Neural cell (in vitro differentiated cells): ENCODE results near the gene PID1. TPM values are rescaled to one million over a fixed set of nuclear protein-coding genes. Genes with fewer than 3 reads are reported as not detected.

Experiments
- H2AFZ ChIP-seq: fragments of 200-600, 300-800 bp; sonication (generic), shearing (Covaris generic); 2 replicates; pipeline ENCODE4 v1.6.0; 2014; ENCODE audit warnings: low read depth, mild to moderate bottlenecking, antibody characterized with exemption, low read length, moderate library complexity
- H3F3A ChIP-seq: fragments of 200-600 bp; shearing (Covaris generic); 2 replicates; pipeline ENCODE4 v1.6.1; 2016; ENCODE audit warnings: mild to moderate bottlenecking, moderate library complexity, mixed read lengths, antibody characterized with exemption, low read length; ENCODE audit not compliant: insufficient read depth, poor library complexity, severe bottlenecking
- H3K27ac ChIP-seq: fragments of 200-600, 300-800 bp; sonication (generic), shearing (Covaris generic); 2 replicates; pipeline ENCODE4 v1.5.1; 2014; ENCODE audit warnings: mild to moderate bottlenecking, low read length, moderate library complexity
- H3K27me3 ChIP-seq: fragments of 300-800, 200-600 bp; sonication (generic), shearing (Covaris generic); 2 replicates; pipeline ENCODE4 v1.6.0; 2014; ENCODE audit warnings: mild to moderate bottlenecking, low read depth, low read length, moderate library complexity; ENCODE audit not compliant: insufficient read depth
- H3K36me3 ChIP-seq: fragments of 300-800, 200-600 bp; sonication (generic), shearing (Covaris generic); 2 replicates; pipeline ENCODE4 v1.5.1; 2014; ENCODE audit warnings: mild to moderate bottlenecking, antibody characterized with exemption, low read length, moderate library complexity; ENCODE audit not compliant: insufficient read depth
- H3K4me2 ChIP-seq: fragments of 300-800, 200-600 bp; sonication (generic), shearing (Covaris generic); 2 replicates; pipeline ENCODE4 v1.6.0; 2014; ENCODE audit warnings: mild to moderate bottlenecking, low read length
- H3K4me3 ChIP-seq: fragments of 300-800, 200-600 bp; sonication (generic), shearing (Covaris generic); 2 replicates; pipeline ENCODE4 v1.5.1; 2014; ENCODE audit warnings: mild to moderate bottlenecking, low read length, moderate library complexity
- H3K79me2 ChIP-seq: fragments of 200-600 bp; shearing (Covaris generic); replicated peaks from 2 replicates; pipeline ENCODE4 v1.6.0; 2014; ENCODE audit warnings: mild to moderate bottlenecking, low read length, moderate library complexity; ENCODE audit not compliant: insufficient read depth
- H3K9ac ChIP-seq: fragments of 300-800, 200-600 bp; sonication (generic), shearing (Covaris generic); 2 replicates; pipeline ENCODE4 v1.6.1; 2016; ENCODE audit warnings: mild to moderate bottlenecking, low read length, mixed read lengths
- H3K9me2 ChIP-seq: fragments of 200-600 bp; shearing (Covaris generic); 2 replicates; pipeline ENCODE4 v1.6.1; 2016; ENCODE audit warnings: mild to moderate bottlenecking, low read length, mixed read lengths; ENCODE audit not compliant: insufficient read depth
- H3K9me3 ChIP-seq: fragments of 200-600, 300-800 bp; sonication (generic), shearing (Covaris generic); 2 replicates; pipeline ENCODE4 v1.6.1; 2016; ENCODE audit warnings: mild to moderate bottlenecking, mixed run types, low read length, moderate library complexity, mixed read lengths
- H4K20me1 ChIP-seq: fragments of 200-600 bp; shearing (Covaris generic); 2 replicates; pipeline ENCODE4 v1.6.1; 2016; ENCODE audit warnings: mild to moderate bottlenecking, mixed run types; ENCODE audit not compliant: insufficient read depth
- EP300 ChIP-seq: fragments of 450-650 bp; conservative IDR thresholded peaks from 2 replicates; pipeline ENCODE4 v1.6.1; 2014; ENCODE audit warnings: antibody characterized with exemption, mild to moderate bottlenecking, moderate library complexity; ENCODE audit not compliant: poor library complexity, severe bottlenecking
- EZH2 ChIP-seq: fragments of 200-600, 300-800 bp; shearing (Covaris generic), sonication (generic); IDR thresholded peaks from 2 replicates; pipeline ENCODE4 v1.6.1; 2014; ENCODE audit warnings: antibody characterized with exemption, low read length, borderline replicate concordance, mild to moderate bottlenecking; ENCODE audit not compliant: insufficient read depth, poor library complexity, severe bottlenecking
- MXI1 ChIP-seq: fragments of 450-650 bp; conservative IDR thresholded peaks from 2 replicates; pipeline ENCODE4 v1.6.1; 2014; ENCODE audit warnings: antibody characterized with exemption, mild to moderate bottlenecking; ENCODE audit not compliant: poor library complexity, severe bottlenecking
- POLR2AphosphoS5 ChIP-seq: IDR thresholded peaks from 2 replicates; pipeline ENCODE4 v1.6.1; 2012
- RAD21 ChIP-seq: fragments of 450-650 bp; conservative IDR thresholded peaks from 2 replicates; pipeline ENCODE4 v1.6.1; 2014; ENCODE audit warnings: antibody characterized with exemption, mild to moderate bottlenecking, moderate library complexity
- SMC3 ChIP-seq: fragments of 450-650 bp; conservative IDR thresholded peaks from 2 replicates; pipeline ENCODE4 v1.6.1; 2014; ENCODE audit warnings: antibody characterized with exemption, mild to moderate bottlenecking, moderate library complexity; ENCODE audit not compliant: poor library complexity
- TAF1 ChIP-seq: IDR thresholded peaks from 2 replicates; pipeline ENCODE4 v1.6.1; 2012; ENCODE audit warnings: low read depth
- polyA plus RNA-seq: library from polyadenylated mRNA; depleted of rRNA; stranded (reverse); fragments of >200 nt; gene quantifications from 2 replicates; pipeline ENCODE4 v1.2.3, GENCODE V29; 2014
- TF ChIP-seq, protein P1 (sequence below): fragments of 450-650 bp; IDR thresholded peaks from 2 replicates; pipeline ENCODE4 v1.5.1; 2014; ENCODE audit warnings: antibody characterized with exemption, mild to moderate bottlenecking, moderate library complexity; ENCODE audit not compliant: poor library complexity, severe bottlenecking
- TF ChIP-seq, protein P2 (sequence below): IDR thresholded peaks from 2 replicates; pipeline ENCODE4 v1.6.1; 2012; ENCODE audit warnings: borderline replicate concordance

Gene PID1
- polyA plus RNA-seq, 1 donor from 2014 or later = 11.0 TPM

DNA sequence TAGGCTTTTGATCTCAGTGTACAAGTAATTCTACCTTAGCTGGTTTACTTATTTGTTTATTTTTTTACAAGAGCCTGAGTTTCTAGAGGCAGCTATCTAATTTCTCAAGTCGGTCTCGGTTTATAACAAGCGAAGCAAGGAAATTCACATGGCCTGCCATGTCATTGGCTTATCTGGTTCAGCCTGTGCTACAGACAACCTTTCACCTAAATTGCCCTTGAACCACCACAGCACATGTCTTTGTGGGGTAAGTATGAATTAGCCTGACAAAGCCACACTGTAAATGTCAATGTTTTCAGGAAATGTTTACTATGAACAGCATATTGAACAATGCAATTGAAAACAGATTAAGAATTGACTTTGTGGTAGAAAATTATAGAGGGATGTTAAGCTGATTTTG, 167.1 kb downstream of the PID1 start:
- Histone ChIP-seq H3K36me3 (no peaks in the 10 kb centered on the region), H3K79me2 (no peaks in the 10 kb centered on the region), H3K9me2 (no peaks in the 10 kb centered on the region), H3K27me3 (no peaks in the 10 kb centered on the region), H3K27ac (no peak overlapping the region), H3K9me3 (no peaks in the 10 kb centered on the region), H2AFZ (no peak overlapping the region), H3K4me3 (no peak overlapping the region), H3K4me2 (no peak overlapping the region), H4K20me1 (no peaks in the 10 kb centered on the region), H3F3A (no peaks in the 10 kb centered on the region), H3K9ac (no peak overlapping the region)
- TF ChIP-seq TAF1 (no peak), RAD21 (no peak), MXI1 (no peak), EZH2 (no peak), EP300 (no peak), SMC3 (no peak), POLR2AphosphoS5 (no peak)
- TF ChIP-seq, protein P1, sequence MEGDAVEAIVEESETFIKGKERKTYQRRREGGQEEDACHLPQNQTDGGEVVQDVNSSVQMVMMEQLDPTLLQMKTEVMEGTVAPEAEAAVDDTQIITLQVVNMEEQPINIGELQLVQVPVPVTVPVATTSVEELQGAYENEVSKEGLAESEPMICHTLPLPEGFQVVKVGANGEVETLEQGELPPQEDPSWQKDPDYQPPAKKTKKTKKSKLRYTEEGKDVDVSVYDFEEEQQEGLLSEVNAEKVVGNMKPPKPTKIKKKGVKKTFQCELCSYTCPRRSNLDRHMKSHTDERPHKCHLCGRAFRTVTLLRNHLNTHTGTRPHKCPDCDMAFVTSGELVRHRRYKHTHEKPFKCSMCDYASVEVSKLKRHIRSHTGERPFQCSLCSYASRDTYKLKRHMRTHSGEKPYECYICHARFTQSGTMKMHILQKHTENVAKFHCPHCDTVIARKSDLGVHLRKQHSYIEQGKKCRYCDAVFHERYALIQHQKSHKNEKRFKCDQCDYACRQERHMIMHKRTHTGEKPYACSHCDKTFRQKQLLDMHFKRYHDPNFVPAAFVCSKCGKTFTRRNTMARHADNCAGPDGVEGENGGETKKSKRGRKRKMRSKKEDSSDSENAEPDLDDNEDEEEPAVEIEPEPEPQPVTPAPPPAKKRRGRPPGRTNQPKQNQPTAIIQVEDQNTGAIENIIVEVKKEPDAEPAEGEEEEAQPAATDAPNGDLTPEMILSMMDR = no peak
- TF ChIP-seq, protein P2, sequence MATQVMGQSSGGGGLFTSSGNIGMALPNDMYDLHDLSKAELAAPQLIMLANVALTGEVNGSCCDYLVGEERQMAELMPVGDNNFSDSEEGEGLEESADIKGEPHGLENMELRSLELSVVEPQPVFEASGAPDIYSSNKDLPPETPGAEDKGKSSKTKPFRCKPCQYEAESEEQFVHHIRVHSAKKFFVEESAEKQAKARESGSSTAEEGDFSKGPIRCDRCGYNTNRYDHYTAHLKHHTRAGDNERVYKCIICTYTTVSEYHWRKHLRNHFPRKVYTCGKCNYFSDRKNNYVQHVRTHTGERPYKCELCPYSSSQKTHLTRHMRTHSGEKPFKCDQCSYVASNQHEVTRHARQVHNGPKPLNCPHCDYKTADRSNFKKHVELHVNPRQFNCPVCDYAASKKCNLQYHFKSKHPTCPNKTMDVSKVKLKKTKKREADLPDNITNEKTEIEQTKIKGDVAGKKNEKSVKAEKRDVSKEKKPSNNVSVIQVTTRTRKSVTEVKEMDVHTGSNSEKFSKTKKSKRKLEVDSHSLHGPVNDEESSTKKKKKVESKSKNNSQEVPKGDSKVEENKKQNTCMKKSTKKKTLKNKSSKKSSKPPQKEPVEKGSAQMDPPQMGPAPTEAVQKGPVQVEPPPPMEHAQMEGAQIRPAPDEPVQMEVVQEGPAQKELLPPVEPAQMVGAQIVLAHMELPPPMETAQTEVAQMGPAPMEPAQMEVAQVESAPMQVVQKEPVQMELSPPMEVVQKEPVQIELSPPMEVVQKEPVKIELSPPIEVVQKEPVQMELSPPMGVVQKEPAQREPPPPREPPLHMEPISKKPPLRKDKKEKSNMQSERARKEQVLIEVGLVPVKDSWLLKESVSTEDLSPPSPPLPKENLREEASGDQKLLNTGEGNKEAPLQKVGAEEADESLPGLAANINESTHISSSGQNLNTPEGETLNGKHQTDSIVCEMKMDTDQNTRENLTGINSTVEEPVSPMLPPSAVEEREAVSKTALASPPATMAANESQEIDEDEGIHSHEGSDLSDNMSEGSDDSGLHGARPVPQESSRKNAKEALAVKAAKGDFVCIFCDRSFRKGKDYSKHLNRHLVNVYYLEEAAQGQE = no peak

DNA sequence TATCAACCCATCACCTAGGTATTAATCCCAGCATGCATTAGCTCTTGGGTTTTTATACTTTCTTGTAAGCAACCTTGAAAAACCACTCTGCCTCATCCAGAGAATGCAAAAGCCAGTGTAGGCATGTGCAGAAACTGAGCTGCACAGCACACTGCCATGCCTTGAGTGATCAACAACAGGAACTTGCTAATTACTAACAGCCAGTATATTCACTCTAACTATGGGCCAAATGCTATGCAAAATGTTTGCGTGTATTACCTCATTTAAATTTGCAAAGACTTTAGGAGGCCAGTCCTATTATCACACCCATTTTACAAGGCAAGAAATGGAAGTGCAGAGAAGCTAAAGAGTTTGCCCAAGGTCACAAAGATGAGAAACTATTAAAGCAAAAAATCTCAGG, 169.8 kb downstream of the PID1 start:
- no peak for TF ChIP-seq POLR2AphosphoS5
- TF ChIP-seq SMC3 = no peak
- no peak for TF ChIP-seq EZH2
- TF ChIP-seq TAF1 = no peak
- TF ChIP-seq MXI1 = no peak
- TF ChIP-seq, protein P1 = no peak
- no peak for TF ChIP-seq RAD21
- TF ChIP-seq EP300 = no peak
- TF ChIP-seq, protein P2 = no peak
- no peaks in the 10 kb centered on the region for H3K27me3 ChIP-seq
- H3K9me3 ChIP-seq = no peaks in the 10 kb centered on the region
- no peaks in the 10 kb centered on the region for H3F3A ChIP-seq
- H2AFZ ChIP-seq = no peak overlapping the region
- H3K36me3 ChIP-seq = no peaks in the 10 kb centered on the region
- H3K4me3 ChIP-seq = no peak overlapping the region
- H3K79me2 ChIP-seq = no peaks in the 10 kb centered on the region
- no peaks in the 10 kb centered on the region for H3K9me2 ChIP-seq
- H4K20me1 ChIP-seq = no peaks in the 10 kb centered on the region
- no peak overlapping the region for H3K9ac ChIP-seq
- no peak overlapping the region for H3K4me2 ChIP-seq
- H3K27ac ChIP-seq = no peak overlapping the region
